GM06990 (cell line): Measurements from ENCODE around the gene RXFP2.

Experiments
- DNase-seq: peaks from one replicate; pipeline ENCODE4 v3.0.0-alpha.2; 2011; ENCODE audit not compliant: insufficient read length; ENCODE audit errors: extremely low read depth
- H3K27me3 ChIP-seq: replicated peaks from 2 replicates; pipeline ENCODE4 v1.6.0; 2011; ENCODE audit warnings: low read length; ENCODE audit not compliant: control insufficient read depth, insufficient read depth
- H3K36me3 ChIP-seq: 2 replicates; pipeline ENCODE4 v1.5.1; 2011; ENCODE audit warnings: low read length; ENCODE audit not compliant: control insufficient read depth, insufficient read depth
- H3K4me3 ChIP-seq: replicated peaks from 2 replicates; pipeline ENCODE4 v1.5.1; 2011; ENCODE audit warnings: low read depth, mild to moderate bottlenecking, control low read depth, low read length
- CTCF ChIP-seq: IDR thresholded peaks from 2 replicates; pipeline ENCODE4 v1.5.1; 2011; ENCODE audit warnings: low read length, control low read depth, mild to moderate bottlenecking, inconsistent platforms; ENCODE audit not compliant: insufficient read depth, poor library complexity, severe bottlenecking

RXFP2 gene

GRCh38 chr13:31826521-31826920 is 87.2 kb downstream of the RXFP2 start:
- no peak for TF ChIP-seq CTCF
- H3K27me3 ChIP-seq, result no peaks in the 10 kb centered on the region
- no peaks in the 10 kb centered on the region for H3K36me3 ChIP-seq
- H3K4me3 ChIP-seq, result no peak overlapping the region
- DNase-seq, result no peak

GRCh38 chr13:31827707-31828106 is 88.4 kb downstream of the RXFP2 start:
- no peak for DNase-seq
- no peaks in the 10 kb centered on the region for H3K27me3 ChIP-seq

GRCh38 chr13:31835932-31836331 is 96.6 kb downstream of the RXFP2 start:
- no peak for DNase-seq
- Histone ChIP-seq H3K4me3 (no peak overlapping the region), H3K27me3 (no peaks in the 10 kb centered on the region), H3K36me3 (no peaks in the 10 kb centered on the region)
- TF ChIP-seq CTCF, result no peak

More at GRCh38 chr13:31827707-31828106, 88.4 kb downstream of the RXFP2 start:
- Histone ChIP-seq H3K36me3 (no peaks in the 10 kb centered on the region), H3K4me3 (no peak overlapping the region)
- TF ChIP-seq CTCF, result no peak

- TF ChIP-seq CTCF, result no peak
- H3K27me3 ChIP-seq, result no peaks in the 10 kb centered on the region
- no peak for DNase-seq
- no peaks in the 10 kb centered on the region for H3K36me3 ChIP-seq
- H3K4me3 ChIP-seq, result no peak overlapping the region
These were observed 103.7 kb downstream of the RXFP2 start for GRCh38 chr13:31843044-31843443.

GRCh38 chr13:31846182-31846938 is 107.0 kb downstream of the RXFP2 start:
- DNase-seq, result peak; percentile 88
- Histone ChIP-seq H3K4me3 (peak overlapping the region; percentile 64), H3K27me3 (no peaks in the 10 kb centered on the region; the same call in 1 of the 2 replicates), H3K36me3 (no peaks in the 10 kb centered on the region)
- no peak for TF ChIP-seq CTCF
